CD4-positive, alpha-beta T cell treated with Interleukin-17A for 4 hours (primary cell): ENCODE data around the gene PRPF8.

ENCODE experiments used
- DNase-seq: peaks from one replicate; pipeline ENCODE4 v3.0.0-alpha.2; 2020; ENCODE audit warnings: mixed read lengths

PRPF8 gene

DNA sequence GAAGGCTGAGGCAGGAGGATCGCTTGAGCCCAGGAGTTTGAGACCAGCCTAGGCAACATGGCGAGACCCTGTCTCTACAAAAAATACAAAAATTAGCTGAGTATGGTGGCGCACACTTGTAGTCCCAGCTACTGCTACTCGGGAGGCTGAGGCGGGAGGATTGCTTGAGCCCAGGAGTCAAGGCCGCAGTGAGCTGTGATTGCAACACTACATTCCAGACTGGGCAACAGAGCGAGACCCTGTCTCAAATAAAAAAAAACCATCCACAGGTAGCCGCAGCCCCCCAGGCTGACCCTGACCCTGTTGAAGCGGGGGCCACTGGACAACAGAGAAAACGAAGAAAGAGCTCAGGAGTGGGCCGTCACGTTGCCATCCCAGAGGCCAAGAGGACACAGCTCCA lies 60.0 kb downstream of the PRPF8 start:
- no peak for DNase-seq

DNA sequence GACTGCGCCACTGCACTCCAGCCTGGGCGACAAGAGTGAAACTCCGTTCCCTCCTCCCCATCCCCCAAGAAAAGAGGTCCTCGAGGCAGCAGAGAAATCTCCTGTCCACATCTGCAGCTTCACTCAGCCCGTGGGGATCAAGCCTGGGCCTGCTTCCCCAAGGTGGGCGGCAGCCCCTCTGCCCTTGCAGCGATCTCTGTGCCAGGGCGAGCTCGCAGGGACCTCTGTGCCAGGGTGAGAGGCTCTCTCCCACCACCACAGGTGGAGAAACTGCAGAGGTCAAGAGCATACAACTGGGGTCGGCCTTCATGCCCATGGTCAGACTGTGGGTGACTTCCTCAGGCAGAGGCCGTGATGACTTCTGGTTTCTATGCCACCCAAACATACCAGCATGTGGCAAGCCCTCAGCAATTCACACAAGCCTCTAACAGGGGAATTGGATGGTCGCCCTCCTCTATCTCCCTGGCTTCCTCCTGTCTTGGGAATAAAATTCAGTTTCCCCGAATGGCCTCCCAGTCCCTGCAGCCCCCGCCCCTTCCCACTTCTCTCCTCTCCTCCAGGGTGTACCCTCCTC lies 61.5 kb downstream of the PRPF8 start:
- DNase-seq, result no peak

DNA sequence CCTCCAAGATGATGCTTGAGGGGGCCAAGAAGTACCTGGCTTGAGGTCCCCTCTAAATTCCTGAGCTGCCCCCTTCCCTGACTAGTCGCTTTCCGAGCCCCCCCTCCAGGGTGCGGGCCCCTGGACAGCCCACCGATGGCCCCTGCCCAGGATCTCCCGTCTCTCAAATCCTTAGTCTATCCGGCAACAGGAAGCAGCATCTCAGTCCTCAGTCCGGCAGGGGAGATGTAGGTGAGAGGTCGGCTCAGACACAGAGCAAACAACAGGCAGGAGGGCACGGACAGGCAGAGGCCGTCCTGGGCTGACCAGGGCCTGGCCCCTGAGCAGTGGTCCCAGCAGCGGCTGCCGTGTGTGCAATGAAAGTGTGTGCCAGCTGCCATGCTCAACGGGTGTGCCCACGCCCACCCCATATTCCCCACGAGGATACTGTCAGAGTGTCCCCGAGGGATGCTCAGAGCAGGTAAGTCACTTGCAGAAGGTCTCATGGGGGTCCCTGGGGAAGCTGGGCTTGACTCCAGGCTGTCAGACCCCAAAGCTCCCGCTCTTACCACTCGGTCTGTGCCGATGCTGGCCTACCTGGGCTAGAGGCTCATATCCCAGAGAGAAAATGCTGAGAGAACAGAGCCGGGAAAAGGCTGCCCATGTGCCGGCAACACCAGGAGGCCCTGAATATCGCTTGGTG lies 63.3 kb downstream of the PRPF8 start:
- DNase-seq, result no peak

DNA sequence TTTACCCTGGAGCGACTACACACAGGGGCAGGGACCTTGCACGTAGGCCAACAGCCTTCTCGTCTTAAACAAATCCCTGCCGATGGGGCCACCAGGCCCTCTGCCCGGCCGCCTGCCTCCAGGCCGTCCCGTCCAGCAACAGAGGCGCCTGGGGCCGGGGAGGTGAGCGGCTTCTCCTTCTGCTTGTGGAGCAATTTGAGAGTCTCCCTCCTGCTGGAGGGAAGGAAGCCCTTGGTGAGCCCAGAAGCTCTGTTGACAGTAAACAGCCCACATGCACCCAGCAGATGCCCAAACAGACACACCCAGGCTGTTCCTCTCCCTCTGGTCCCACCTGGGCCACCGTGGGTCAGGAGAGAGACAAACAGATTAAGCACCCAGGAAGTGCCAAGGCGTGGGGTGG lies 64.2 kb downstream of the PRPF8 start:
- DNase-seq, result no peak

DNA sequence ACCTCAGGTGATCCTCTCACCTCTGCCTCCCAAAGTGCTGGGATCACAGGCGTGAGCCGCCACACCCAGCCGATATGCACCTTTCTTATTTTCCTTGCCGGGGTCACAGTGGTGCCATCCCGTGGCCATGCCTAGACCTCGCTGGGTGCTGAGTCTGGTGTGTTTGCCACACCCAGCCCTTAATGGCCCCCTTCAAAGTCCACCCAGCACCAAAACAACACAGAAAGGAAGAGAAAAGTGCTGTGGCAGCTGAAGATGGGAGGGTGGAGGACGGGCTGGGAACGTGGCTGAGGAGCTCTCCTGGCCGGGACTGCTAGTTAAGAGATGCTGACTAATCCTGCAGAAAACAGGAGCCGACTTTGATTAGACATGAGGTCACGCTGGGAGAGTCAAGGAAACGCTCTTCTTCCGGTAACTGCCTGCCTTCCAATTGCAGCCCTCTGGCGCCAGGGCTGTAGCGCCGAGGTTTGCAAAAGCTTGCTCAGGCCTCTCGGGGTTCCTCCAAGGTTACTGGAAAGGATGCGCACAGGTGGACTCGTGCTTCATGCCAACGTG lies 67.0 kb downstream of the PRPF8 start:
- DNase-seq, result no peak

DNA sequence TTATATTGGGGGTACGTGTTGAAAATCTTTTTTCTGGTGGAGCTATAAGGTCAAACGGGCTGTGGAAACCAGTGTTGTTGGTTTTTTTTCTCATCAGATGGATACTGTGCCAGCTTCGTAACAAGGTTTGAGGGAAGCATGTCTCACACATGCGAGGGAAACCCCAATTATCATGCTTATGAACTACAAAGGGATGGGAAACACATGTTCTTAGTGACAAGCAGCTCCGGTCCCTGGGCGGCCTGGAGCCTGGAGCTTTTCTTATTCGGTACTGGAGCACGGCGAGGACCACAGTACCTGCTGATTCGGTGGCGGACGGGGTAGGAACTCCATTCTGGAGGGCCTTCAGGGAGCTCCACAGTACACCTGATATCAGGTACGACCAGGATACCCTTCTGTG lies 68.6 kb downstream of the PRPF8 start:
- no peak for DNase-seq

DNA sequence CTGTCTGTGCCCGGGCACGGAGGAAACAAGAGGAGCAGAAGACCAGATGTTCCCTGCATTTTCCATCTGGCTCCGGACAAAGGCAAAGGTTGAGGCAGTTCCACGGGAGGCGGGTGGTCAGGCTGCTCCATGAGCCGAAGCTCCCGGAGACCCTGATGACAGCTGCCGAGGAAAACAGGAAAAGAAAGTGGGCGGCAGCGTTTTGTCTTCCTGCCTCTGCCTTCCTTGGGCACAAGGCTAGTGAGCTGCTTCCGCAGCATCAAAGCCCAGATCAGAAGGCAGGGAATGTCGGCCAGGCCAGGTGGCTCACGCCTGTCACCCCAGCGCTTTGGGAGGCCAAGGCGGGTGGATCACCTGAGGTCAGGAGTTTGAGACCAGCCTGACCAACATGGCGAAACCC lies 72.3 kb downstream of the PRPF8 start:
- no peak for DNase-seq

DNA sequence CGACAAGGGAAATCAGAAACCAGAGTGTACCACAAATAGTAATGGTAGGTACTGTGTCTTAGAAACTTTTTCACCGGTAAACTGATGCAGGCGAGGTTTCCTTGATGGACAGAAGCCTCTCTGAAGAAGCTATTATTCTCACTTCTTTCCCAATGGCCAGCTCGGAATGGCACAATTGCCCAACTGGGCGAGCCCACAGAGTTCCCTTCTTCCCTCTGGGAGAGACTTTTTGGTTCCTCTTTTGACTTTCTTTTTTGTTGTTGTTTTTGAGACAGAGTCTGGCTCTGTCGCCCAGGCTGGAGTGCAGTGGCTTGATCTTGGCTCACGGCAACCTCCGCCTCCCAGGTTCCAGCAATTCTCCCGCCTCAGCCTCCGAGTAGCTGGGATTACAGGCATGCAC lies 73.0 kb downstream of the PRPF8 start:
- no peak for DNase-seq

DNA sequence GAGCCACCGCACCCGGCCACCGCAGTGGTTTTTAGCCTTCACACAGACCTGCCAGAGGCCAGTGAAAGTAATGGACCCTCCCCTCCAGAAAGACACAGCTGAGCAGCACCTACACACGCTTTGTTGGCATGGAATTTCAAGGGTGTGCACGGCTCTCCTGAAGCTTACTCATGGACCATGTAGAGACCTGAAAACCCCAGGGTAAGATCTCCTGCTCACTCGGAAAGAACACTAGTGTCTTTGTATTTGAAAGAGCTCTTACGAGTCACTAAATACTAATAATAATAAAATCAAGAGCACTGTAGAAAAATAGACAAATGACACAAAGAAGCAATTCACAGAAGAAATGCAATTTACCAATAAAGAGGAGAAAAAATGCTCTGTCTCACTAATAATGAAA lies 76.0 kb downstream of the PRPF8 start:
- no peak for DNase-seq

DNA sequence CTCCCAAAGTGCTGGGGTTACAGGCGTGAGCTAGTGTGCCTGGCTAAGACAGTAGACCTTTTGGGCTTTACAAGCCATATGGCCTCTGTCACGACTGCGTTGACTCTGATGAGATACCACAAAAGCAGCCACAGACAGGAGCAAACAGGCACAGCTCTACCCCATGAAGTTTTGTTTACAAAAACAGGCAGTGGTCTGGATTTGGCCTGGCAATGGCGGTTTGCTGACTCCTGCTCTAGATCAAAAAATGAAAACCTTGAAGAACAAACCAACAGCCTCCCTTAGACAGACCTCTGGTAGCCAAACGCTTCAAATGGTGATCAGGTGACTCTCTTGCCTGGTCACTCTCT lies 76.7 kb downstream of the PRPF8 start:
- no peak for DNase-seq

DNA sequence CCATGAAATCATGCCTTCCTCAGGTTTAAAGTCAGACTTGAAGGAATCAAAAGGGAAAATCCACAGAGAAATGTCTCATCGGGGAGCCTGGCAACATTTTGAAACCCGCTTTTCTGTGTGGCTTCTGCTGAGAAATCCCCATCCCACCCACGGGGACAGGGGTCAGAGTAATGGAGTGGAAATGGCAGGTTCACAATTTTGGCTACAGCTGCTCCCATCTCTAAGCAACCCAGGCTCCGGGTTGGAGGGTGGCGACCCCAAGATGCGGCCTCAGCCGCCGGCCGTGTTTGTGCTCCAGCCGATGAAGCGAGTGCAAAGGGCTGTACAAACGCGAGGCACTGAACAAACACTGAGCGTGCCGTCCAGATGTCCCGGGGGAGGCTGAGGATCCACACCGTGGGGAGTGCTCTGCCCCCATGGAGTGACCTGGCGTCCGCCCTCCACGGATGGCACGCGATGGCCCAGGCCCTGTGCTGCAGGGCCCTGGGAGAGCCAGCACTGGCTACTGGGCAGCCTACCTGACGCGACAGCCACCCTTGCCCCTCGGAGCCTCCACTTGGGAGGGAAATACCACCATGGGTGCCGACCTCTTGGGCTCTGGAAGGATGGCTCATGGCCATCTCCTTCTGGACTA lies 78.2 kb downstream of the PRPF8 start:
- no peak for DNase-seq

DNA sequence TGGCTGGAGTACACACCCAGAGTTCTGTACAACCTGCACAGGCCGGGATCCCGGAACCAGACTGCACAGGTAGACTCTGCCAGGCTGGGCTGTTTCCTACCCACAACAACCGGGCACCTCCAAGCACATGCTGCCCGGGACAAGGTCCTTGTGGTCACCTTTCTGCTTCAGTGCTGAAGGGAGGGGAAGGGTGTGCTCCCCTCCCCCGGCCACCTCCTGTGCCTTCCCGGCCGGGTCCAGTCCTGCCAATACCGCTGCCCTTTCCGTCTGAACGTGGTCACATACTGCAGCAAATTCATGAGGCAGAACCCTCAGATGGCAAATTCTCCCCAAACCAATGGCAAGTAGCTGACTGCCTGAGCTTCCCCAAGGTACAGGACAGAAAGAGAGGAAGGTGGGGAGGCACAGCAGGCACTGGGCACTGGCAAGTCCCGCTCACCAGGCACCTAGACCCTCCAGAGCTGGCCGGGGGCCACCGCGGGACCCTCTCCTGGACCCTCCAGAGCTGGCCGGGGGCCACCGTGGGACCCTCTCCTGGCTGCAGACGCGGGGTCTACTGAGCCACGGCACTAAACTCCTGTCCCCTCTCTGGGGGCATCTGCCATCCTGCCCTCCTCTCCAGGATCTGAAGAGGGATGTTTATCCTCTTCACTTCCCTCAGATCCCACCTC lies 78.9 kb downstream of the PRPF8 start:
- DNase-seq, result no peak

DNA sequence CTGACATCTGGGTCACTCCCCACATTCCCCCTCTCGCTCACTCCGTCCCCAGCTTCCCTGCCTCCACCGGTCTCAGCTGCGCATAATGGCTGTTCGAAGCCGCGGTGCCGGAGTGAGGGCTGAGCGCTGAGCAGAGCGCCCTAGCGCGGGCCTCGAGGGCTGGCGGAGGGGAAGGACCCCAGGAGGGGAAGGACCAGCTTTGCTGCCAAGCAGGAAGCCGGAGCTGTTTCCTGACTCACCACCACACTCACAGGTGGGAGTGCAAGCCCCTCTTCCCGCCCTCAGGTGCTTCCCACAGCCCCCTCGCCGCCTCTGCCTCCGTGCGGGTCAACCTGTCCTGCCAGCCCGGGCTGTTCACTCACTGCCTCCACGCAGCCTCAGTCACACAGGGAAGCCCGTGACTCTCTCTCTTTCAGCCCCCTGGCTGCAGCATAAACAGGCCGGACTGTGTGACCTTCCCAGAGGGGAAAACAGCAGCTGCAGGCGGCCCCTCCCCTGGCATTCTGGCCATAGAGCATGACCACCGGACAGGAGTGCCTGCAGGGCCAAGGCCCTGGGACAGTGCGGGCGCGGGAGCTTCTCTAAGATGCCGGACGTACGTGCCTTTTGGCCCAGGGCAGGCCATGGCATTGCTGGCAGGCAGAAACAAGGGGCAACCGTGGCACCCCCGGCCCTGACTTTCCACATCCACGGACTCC lies 79.7 kb downstream of the PRPF8 start:
- DNase-seq, result no peak

DNA sequence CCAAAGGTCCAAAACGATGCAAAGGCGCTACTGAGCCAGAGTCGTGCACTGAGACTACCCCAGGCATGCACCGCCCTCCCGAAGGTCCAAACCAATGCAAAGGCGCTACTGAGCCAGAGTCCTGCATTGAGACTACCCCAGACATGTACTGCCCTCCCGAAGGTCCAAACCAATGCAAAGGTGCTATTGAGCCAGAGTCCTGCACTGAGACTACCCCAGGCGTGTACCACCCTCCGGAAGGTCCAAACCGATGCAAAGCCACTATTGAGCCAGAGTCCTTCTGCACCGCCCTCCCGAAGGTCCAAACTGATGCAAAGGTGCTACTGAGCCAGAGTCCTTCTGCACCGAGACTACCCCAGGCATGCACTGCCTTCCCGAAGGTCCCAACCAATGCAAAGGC lies 83.1 kb downstream of the PRPF8 start:
- no peak for DNase-seq
